MCF 10A (cell line): ENCODE data around the gene SCUBE1. TPM values are rescaled to one million over a fixed set of nuclear protein-coding genes. Genes with fewer than 3 reads are reported as not detected.

Experiments
- BruUV-seq: library from RNA; stranded (reverse); fragments of 400-500 nt; replicated peaks from 2 replicates; lab custom pipeline; 2021; lab: Mats Ljungman, UMichigan
- CTCF ChIA-PET: fragments of 300-600 bp; sonication (Branson Sonifier 250); formaldehyde crosslinking; extraction: SDS; loops from one replicate; lab custom pipeline; 2021; ENCODE audit warnings: antibody characterized with exemption, inconsistent platforms; lab: Yijun Ruan, JAX
- POLR2A ChIA-PET: fragments of 300-600, 350-650 bp; sonication (Branson Sonifier 250); formaldehyde crosslinking; extraction: SDS; loops from one replicate; lab custom pipeline; 2020; ENCODE audit warnings: antibody characterized with exemption, inconsistent platforms; lab: Yijun Ruan, JAX
- DNase-seq: peaks from one replicate; pipeline ENCODE4 v3.0.0-alpha.2; 2018; ENCODE audit not compliant: unreplicated experiment
- H3K27ac Mint-ChIP-seq: one replicate; pipeline ENCODE4 v1.8.0; 2022; ENCODE audit warnings: mild to moderate bottlenecking, low read depth, mixed read lengths; ENCODE audit not compliant: unreplicated experiment
- H3K27me3 Mint-ChIP-seq: one replicate; pipeline ENCODE4 v1.8.0; 2022; ENCODE audit warnings: mixed read lengths; ENCODE audit not compliant: insufficient read depth, unreplicated experiment
- H3K36me3 Mint-ChIP-seq: one replicate; pipeline ENCODE4 v1.8.0; 2022; ENCODE audit warnings: mild to moderate bottlenecking, moderate library complexity, mixed read lengths; ENCODE audit not compliant: insufficient read depth, unreplicated experiment
- H3K4me1 Mint-ChIP-seq: one replicate; pipeline ENCODE4 v1.8.0; 2022; ENCODE audit warnings: mixed read lengths; ENCODE audit not compliant: insufficient read depth, unreplicated experiment
- H3K4me3 Mint-ChIP-seq: one replicate; pipeline ENCODE4 v1.8.0; 2022; ENCODE audit warnings: mild to moderate bottlenecking, moderate library complexity, mixed read lengths; ENCODE audit not compliant: unreplicated experiment
- H3K9me3 Mint-ChIP-seq: one replicate; pipeline ENCODE4 v1.8.0; 2022; ENCODE audit warnings: mixed read lengths; ENCODE audit not compliant: unreplicated experiment
- intact Hi-C: fragments of 100-400 bp; cut with micrococcal nuclease; formaldehyde crosslinking; loops from 2 replicates; pipeline ENCODE4 v1.14.1; 2022
- total RNA-seq: library from RNA; stranded (reverse); gene quantifications from 2 replicates; pipeline ENCODE4 v1.2.3, GENCODE V29; 2022
- TF ChIP-seq, protein P1 (sequence below): fragments of 200-600 bp; IDR thresholded peaks from one replicate; pipeline ENCODE4 v1.8.0; 2022; ENCODE audit warnings: antibody characterized with exemption, mild to moderate bottlenecking; ENCODE audit not compliant: unreplicated experiment

SCUBE1 gene
- total RNA-seq, 1 experiment from 2014 or later: not detected

- DNase-seq: no peak
- TF ChIP-seq, protein P1, sequence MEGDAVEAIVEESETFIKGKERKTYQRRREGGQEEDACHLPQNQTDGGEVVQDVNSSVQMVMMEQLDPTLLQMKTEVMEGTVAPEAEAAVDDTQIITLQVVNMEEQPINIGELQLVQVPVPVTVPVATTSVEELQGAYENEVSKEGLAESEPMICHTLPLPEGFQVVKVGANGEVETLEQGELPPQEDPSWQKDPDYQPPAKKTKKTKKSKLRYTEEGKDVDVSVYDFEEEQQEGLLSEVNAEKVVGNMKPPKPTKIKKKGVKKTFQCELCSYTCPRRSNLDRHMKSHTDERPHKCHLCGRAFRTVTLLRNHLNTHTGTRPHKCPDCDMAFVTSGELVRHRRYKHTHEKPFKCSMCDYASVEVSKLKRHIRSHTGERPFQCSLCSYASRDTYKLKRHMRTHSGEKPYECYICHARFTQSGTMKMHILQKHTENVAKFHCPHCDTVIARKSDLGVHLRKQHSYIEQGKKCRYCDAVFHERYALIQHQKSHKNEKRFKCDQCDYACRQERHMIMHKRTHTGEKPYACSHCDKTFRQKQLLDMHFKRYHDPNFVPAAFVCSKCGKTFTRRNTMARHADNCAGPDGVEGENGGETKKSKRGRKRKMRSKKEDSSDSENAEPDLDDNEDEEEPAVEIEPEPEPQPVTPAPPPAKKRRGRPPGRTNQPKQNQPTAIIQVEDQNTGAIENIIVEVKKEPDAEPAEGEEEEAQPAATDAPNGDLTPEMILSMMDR: no peak
- Mint-ChIP-seq H3K27ac (no peak overlapping the region), H3K4me3 (no peak overlapping the region), H3K9me3 (no peaks in the 10 kb centered on the region), H3K4me1 (peaks cover 12% of the 10 kb centered on the region), H3K27me3 (peaks cover 49% of the 10 kb centered on the region), H3K36me3 (no peaks in the 10 kb centered on the region)
- ChIA-PET CTCF (interaction anchor here (0.6 to 1.8 kb wide), 3 partner anchors 39 to 118 kb away, joined by 3 to 6 read pairs (median 5); no protein-coding TSS in a partner anchor), POLR2A (interaction anchor here (0.5 kb wide), 1 partner anchor 127 kb away, joined by 3 read pairs; no protein-coding TSS in a partner anchor)
- no TSS peak for BruUV-seq
- intact Hi-C loops: no loop called here
Observed at GRCh38 chr22:43267981-43268660, 75.1 kb downstream of the SCUBE1 start.

- no peak overlapping the region for H3K4me3 Mint-ChIP-seq
- ChIA-PET CTCF (interaction anchor here (0.6 to 1.8 kb wide), 4 partner anchors 39 to 121 kb away, joined by 3 to 6 read pairs (median 4); no protein-coding TSS in a partner anchor), POLR2A (no interaction called here)
- H3K27me3 Mint-ChIP-seq: peaks cover 55% of the 10 kb centered on the region
- H3K36me3 Mint-ChIP-seq: no peaks in the 10 kb centered on the region
- BruUV-seq: no TSS peak
- no peak overlapping the region for H3K27ac Mint-ChIP-seq
- H3K9me3 Mint-ChIP-seq: no peaks in the 10 kb centered on the region
- no peak for DNase-seq
- peaks cover 10% of the 10 kb centered on the region for H3K4me1 Mint-ChIP-seq
- TF ChIP-seq, protein P1: no peak
- intact Hi-C loops: no loop called here
Observed at GRCh38 chr22:43267332-43267980, 75.7 kb downstream of the SCUBE1 start.

- DNase-seq: no peak
- Mint-ChIP-seq H3K4me1 (peaks cover 6% of the 10 kb centered on the region), H3K27me3 (peaks cover 60% of the 10 kb centered on the region), H3K36me3 (no peaks in the 10 kb centered on the region), H3K9me3 (no peaks in the 10 kb centered on the region), H3K27ac (no peak overlapping the region), H3K4me3 (no peak overlapping the region)
- ChIA-PET POLR2A (no interaction called here), CTCF (interaction anchor here (1.0 kb wide), 2 partner anchors 80 to 120 kb away, joined by 3 to 4 read pairs; no protein-coding TSS in a partner anchor)
- BruUV-seq: no TSS peak
- TF ChIP-seq, protein P1: no peak
- intact Hi-C loops: no loop called here
Observed at GRCh38 chr22:43266076-43266475, 77.1 kb downstream of the SCUBE1 start.
